Left forelimb (tissue), 1 donor: ENCODE results near the gene TMEM86A.

Experiments
- DNase-seq: peaks from one replicate; pipeline ENCODE4 v3.0.0-alpha.2; 2018; ENCODE audit warnings: low spot score

The TMEM86A gene

GRCh38 chr11:18700375-18700774 lies 1.8 kb downstream of the TMEM86A start:
- no peak for DNase-seq

DNA sequence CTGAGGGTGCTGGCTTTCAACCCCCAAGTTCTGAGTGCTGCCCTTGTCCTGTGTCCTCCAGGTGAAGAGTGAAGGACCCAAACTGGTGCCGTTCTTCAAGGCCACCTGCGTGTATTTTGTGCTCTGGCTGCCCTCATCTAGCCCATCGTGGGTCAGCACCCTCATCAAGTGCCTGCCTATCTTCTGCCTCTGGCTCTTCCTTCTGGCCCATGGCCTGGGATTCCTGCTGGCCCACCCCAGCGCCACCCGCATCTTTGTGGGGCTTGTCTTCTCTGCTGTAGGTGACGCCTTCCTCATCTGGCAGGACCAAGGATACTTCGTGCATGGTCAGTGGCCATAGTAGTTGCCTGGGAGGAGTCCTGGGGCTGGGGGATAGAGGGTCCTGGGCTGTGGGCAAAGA lies 2.3 kb downstream of the TMEM86A start:
- DNase-seq: no peak

DNA sequence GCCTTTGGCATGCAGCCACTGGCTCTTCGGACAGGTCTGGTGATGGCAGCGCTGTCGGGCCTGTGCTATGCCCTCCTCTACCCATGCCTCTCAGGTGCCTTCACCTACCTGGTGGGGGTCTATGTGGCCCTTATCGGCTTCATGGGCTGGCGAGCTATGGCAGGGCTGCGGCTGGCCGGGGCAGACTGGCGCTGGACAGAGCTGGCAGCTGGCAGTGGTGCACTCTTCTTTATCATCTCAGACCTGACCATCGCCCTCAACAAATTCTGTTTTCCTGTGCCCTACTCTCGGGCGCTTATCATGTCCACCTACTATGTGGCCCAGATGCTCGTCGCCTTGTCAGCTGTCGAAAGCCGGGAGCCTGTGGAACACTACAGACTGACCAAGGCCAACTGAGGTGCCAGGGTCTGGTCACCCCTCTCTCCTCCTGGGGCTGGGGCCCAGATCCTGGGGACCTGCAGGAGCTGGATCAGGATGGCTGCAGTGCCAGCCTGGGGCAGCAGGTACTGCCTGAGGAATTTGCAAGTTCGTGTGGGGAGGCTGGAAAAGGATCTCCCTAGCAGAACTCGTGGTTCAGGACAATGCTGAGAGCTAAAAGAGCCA lies 3.1 kb downstream of the TMEM86A start:
- DNase-seq: no peak

GRCh38 chr11:18703001-18703763 lies 4.6 kb downstream of the TMEM86A start:
- DNase-seq: peak; percentile 48

DNA sequence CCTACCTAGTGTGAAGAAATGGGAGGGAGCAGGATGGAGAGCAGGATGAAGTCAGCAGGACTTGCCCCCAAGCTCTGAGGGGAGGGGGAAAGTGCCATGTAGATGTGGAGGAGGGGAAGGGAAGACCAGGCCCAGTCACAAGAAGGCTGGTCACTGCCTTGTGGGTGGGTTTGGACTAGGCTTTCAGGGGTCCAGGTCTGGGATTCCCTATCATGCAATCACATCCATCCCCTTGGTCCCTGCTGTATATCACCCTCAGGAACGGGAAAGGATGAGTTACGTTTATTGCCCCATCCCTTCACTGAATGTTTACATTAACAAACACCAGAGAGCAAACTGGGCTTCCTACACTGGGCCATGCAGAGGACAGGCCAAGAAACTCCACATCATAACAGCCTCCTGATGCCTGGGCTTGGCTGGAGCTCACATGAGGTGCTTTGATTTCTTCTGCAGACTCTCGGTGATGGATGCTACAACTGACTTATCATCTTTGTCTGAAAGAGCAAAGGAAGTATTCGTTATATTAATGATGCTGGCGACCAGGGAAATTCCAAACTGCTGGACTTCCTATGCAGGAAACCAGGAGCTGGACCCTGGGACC lies 5.6 kb downstream of the TMEM86A start:
- peak; percentile 34 for DNase-seq

DNA sequence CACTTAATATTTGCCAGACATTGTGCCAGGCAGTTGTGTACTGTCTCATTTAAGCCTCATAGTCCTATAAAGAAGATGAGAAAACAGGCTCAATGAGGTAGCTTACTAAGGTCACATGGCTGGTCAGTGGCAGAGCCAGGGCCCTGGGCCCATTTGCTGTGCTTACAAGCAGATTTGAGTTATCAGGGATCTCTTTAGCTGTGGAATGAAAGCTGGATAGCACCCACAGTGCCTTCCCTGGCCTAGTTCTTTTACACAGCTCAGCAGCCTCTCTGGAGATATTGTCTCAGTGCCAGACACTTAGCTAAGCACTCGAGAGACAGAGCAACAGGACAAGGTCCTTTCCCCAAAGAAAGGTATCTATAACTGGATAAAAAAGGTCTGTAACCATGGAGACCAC lies 6.1 kb downstream of the TMEM86A start:
- DNase-seq: peak; percentile 22

DNA sequence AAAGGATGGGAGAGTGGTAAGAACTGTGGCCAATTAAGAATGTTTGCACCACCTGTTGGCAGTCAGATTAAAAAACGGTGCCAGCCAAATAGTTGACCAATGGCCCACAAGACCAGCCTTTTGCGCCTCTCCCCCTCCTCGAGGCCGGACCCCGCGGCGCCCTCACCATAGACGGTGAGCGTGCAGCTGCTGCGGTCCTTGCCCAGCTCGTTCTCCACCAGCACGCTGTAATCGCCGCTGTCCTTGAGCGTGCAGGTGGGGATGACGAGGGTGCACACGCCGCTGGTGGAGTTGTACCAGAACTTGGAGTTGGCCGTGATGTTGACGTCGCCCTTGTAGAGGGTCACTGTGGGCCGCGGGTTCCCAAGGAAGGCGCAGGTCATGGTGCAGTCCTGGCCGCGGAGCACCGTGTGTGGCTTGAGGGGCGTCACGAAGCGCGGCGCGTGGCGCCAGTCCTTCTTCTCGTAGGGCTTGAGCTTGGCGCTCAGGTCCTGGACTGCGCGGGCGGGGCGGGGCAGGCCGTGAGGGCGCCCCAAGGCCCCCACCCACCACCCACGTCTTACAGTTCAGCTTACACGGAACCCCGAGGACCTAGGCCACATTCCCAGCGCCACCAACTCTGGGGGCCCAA lies 7.2 kb downstream of the TMEM86A start:
- DNase-seq: no peak

- DNase-seq: peak; percentile 70
These were observed 8.0 kb downstream of the TMEM86A start for GRCh38 chr11:18706330-18707243.

DNA sequence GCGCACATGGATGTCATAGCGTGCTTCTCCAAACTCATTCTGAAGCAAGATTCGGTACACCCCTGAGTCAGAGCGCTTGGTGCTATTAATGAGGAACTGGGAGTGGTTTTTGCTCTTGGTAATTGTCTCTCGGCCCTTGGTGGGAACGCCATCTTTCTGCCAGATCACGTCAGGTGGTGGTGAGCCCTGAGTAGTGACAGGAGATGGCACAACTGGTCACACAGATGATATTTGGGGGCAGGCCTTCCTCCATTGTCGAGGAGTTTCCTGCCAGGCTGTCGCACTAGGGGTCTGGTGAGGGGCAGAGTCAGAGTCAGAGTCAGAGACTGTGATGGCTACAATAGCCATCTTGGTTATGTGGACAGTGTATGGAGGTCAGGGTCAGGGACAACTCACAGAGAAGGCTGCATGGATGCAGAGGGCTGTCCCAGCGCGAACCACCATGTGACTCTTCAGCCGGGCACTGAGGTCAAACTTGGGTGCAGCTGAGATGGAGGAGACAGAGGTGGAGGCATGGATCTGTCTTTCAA lies 9.3 kb downstream of the TMEM86A start:
- DNase-seq: no peak

DNA sequence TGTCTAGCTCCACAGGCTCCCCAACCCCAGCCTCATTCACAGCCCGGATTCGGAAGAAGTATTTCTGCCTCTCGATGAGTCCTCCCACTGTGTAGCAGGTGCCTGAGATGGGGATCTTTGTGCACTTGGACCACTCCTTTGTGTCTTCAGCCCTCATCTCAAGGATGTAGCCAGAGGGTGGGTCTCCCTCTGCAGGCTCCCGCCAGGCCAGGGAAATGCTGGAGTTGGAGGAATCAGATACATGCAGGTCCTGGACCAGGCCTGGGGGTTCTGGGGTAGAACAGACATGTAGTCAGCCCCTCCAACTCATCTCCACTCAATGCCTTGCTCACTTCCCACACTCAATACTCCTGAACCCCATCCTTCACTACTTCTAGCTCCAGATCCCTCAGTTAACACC lies 10.8 kb downstream of the TMEM86A start:
- DNase-seq: peak; percentile 47

DNA sequence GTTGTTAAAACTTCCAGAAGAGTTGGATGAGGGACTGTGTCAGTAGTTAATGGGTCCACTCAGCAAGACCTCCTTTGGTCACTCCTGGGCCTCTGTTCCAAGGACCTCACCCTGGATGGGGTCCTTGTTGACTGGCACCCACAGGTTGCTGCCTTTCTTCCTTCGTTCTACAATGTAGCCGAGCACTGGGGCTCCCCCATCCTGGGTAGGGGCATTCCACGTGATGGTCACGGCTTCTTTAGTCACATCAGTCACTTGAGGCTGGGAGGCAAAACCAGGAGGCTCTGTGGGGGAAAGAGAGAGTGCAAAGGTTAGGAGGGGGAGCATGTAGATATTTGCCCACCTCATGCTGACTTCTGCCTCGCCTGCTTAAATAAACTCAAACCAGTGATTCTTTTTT lies 12.0 kb downstream of the TMEM86A start:
- DNase-seq: peak; percentile 31

GRCh38 chr11:18713646-18714442 lies 15.3 kb downstream of the TMEM86A start:
- no peak for DNase-seq

- DNase-seq: no peak
These were observed 15.8 kb downstream of the TMEM86A start for GRCh38 chr11:18714443-18714780.

DNA sequence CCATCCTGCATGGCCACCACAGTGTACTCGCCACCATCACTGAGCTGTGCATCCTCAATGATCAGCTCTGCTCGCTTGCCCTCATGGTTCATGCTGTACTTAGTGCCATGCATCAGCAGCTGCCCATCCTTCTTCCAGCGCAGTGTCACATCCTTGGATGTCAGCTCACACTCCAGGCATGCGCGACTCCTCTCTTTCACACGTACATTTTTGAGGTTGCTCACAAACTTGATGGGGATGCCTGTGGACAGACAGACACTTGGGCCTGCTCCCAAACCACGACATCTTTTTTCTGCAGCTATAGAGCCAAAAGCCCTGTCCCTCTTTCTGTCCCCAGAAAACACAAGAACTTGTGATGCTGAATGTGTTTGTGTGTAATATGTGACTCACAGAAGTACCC lies 16.9 kb downstream of the TMEM86A start:
- no peak for DNase-seq

DNA sequence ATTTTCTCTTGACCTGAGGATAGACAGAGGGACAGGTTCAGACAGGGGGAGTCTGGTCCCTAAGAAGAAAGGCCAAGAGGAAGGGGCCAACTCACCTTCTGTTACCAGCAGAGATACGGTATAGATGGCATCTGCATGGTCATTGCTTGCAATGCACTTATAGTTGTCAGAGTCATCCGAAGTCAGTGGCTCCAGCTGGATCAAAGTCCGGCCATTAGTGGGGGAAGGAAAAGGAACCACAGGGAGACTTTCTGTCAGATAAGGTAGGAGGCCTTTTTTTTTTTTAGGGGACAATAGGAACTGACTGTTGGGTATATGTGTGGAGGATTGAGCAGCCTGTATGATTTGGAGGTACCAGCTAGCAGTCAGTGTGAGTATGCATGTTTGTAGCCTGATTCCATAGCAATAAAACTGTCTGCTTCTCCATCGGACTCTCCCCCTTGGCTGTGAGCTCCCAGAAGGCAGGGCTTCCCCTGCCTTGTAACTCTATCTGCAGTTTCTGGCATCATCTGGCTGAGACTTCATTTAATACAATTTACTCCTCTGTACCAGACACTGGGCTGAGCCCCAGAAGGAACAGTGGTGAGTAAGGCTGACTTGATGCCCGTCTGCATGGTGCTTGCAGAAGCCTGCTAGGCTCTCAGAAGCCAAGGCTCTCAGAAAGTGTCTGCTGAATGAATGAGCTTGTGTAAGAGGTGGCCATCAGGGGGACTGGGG lies 21.7 kb downstream of the TMEM86A start:
- no peak for DNase-seq

- DNase-seq: peak; percentile 86
These were observed 22.4 kb downstream of the TMEM86A start for GRCh38 chr11:18720808-18721560.

DNA sequence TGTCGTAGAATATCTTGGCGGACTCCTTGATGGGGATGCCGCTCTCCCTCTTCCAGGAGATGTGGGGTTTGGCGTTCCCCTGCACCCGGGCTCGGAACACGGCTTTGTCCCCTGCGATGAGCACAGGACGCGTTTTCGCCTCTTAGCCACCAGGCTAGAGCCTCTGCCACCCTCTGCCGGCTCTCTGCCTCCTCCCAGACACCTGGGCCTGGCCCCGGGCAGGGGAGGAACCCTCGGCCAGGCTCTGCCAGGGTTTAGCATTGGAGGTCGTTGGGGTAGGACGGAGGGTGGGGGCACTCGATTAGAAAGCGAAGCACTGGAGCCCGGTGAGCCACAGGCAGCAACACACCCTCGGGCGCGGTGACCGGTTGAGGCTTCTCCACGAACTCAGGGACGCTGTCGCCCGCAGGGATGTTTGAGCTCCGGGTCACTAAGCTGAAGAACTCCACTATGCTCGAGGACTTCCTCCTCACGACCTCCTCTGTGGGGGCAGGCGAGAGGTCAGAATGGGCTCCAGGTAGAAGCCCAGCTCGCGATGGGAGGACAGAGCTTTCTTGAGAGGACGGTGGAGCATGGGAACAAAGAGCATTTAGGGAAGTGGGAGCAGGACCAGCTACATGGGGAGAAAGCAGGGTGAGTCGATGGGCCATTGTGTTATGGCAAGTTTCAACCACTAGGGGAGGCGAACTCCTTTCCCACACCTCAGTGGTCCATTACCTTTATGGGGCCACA lies 23.1 kb downstream of the TMEM86A start:
- no peak for DNase-seq

GRCh38 chr11:18722293-18722637 lies 23.7 kb downstream of the TMEM86A start:
- DNase-seq: no peak

- DNase-seq: no peak
These were observed 25.4 kb downstream of the TMEM86A start for GRCh38 chr11:18723991-18724390.
